BLaER1 treated with 17β-estradiol and CSF1 and Interleukin-3, amounts not matched to agents 10 nM and 100 nM (cell line): ENCODE results near the gene RPS6KA2.

ENCODE experiments used
- H3K27ac ChIP-seq, 11 experiments: shearing (Covaris generic); formaldehyde crosslinking; 2 replicates each; pipeline ENCODE4 v1.8.1; 2022
- H3K27me3 ChIP-seq, 11 experiments: shearing (Covaris generic); formaldehyde crosslinking; 2 replicates each; pipeline ENCODE4 v1.8.1; 2022
- H3K36me3 ChIP-seq, 11 experiments: shearing (Covaris generic); formaldehyde crosslinking; 2 replicates each; pipeline ENCODE4 v1.8.1; 2022
- H3K4me1 ChIP-seq, 10 experiments: shearing (Covaris generic); formaldehyde crosslinking; 2 replicates each; pipeline ENCODE4 v1.8.1; 2022
- H3K4me2 ChIP-seq, 11 experiments: shearing (Covaris generic); formaldehyde crosslinking; 2 replicates each; pipeline ENCODE4 v1.8.1; 2022
- H3K4me3 ChIP-seq, 10 experiments: shearing (Covaris generic); formaldehyde crosslinking; 2 replicates each; pipeline ENCODE4 v1.8.1; 2022
- H3K9ac ChIP-seq, 11 experiments: shearing (Covaris generic); formaldehyde crosslinking; 2 replicates each; pipeline ENCODE4 v1.8.1; 2022
- H3K9me3 ChIP-seq, 11 experiments: shearing (Covaris generic); formaldehyde crosslinking; replicated peaks in 1 of 11; 2 replicates each; pipeline ENCODE4 v1.8.1; 2022
- H4K20me1 ChIP-seq, 11 experiments: shearing (Covaris generic); formaldehyde crosslinking; 2 replicates each; pipeline ENCODE4 v1.8.1; 2022
- Cebpa-rat ChIP-seq, 11 experiments: shearing (Covaris generic); IDR thresholded peaks; 2 replicates each; pipeline ENCODE4 v1.8.1; 2022

The RPS6KA2 gene

GRCh38 chr6:166503167-166503744 is 123.8 kb downstream of the RPS6KA2 start:
- Histone ChIP-seq H3K4me3 (no peak overlapping the region), H3K4me1 (peaks cover 0 to 5% (median 0%) of the 10 kb centered on the region in 10 experiments; a peak in 1 of 20 replicates), H4K20me1 (no peaks in the 10 kb centered on the region), H3K4me2 (no peak overlapping the region), H3K27me3 (no peaks in the 10 kb centered on the region), H3K9ac (no peak overlapping the region), H3K36me3 (peaks cover 0 to 50% (median 0%) of the 10 kb centered on the region in 11 experiments; a peak in 7 of 22 replicates), H3K27ac (no peak overlapping the region), H3K9me3 (peaks cover 0 to 10% (median 6%) of the 10 kb centered on the region in 11 experiments; a peak in 9 of 22 replicates)
- TF ChIP-seq Cebpa-rat (IDR thresholded peaks at IDR 0.05): no peak

DNA sequence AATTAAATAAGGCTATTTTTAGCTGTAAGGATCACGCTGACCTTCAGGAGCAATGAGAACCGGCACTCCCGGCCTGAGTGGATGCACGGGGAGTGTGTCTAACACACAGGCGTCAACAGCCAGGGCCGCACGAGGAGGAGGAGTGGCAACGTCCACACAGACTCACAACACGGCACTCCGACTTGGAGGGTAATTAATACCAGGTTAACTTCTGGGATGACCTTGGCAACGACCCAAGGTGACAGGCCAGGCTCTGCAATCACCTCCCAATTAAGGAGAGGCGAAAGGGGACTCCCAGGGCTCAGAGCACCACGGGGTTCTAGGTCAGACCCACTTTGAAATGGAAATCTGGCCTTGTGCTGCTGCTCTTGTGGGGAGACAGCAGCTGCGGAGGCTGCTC is 124.6 kb downstream of the RPS6KA2 start:
- Histone ChIP-seq H3K36me3 (peaks cover 0 to 46% (median 0%) of the 10 kb centered on the region in 11 experiments; a peak in 7 of 22 replicates), H3K27ac (no peak overlapping the region), H3K4me3 (no peak overlapping the region), H3K9ac (no peak overlapping the region), H3K9me3 (peaks cover 0 to 13% (median 9%) of the 10 kb centered on the region in 11 experiments; a peak in 9 of 22 replicates), H4K20me1 (no peaks in the 10 kb centered on the region), H3K27me3 (no peaks in the 10 kb centered on the region), H3K4me1 (peaks cover 0 to 5% (median 0%) of the 10 kb centered on the region in 10 experiments; a peak in 1 of 20 replicates), H3K4me2 (no peak overlapping the region)
- no peak for TF ChIP-seq Cebpa-rat (IDR thresholded peaks at IDR 0.05)

- Histone ChIP-seq H3K27ac (no peak overlapping the region), H3K9ac (no peak overlapping the region), H4K20me1 (no peaks in the 10 kb centered on the region), H3K9me3 (peaks cover 0 to 13% (median 9%) of the 10 kb centered on the region in 11 experiments; a peak in 9 of 22 replicates), H3K36me3 (peaks cover 0 to 43% (median 0%) of the 10 kb centered on the region in 11 experiments; a peak in 7 of 22 replicates), H3K4me1 (peaks cover 0 to 5% (median 0%) of the 10 kb centered on the region in 10 experiments; a peak in 1 of 20 replicates), H3K4me2 (no peak overlapping the region), H3K27me3 (no peaks in the 10 kb centered on the region), H3K4me3 (no peak overlapping the region)
- TF ChIP-seq Cebpa-rat (IDR thresholded peaks at IDR 0.05): no peak
Measured at GRCh38 chr6:166501246-166501645, 125.8 kb downstream of the RPS6KA2 start.

- Histone ChIP-seq H3K36me3 (peaks cover 0 to 43% (median 0%) of the 10 kb centered on the region in 11 experiments; a peak in 7 of 22 replicates), H3K9ac (no peak overlapping the region), H3K27me3 (no peaks in the 10 kb centered on the region), H3K27ac (no peak overlapping the region), H4K20me1 (no peaks in the 10 kb centered on the region), H3K4me1 (peaks cover 0 to 5% (median 0%) of the 10 kb centered on the region in 10 experiments; a peak in 1 of 20 replicates), H3K4me3 (no peak overlapping the region), H3K4me2 (no peak overlapping the region), H3K9me3 (peaks cover 0 to 13% (median 9%) of the 10 kb centered on the region in 11 experiments; a peak in 9 of 22 replicates)
- TF ChIP-seq Cebpa-rat (IDR thresholded peaks at IDR 0.05): no peak
Measured at GRCh38 chr6:166500246-166500645, 126.8 kb downstream of the RPS6KA2 start.

DNA sequence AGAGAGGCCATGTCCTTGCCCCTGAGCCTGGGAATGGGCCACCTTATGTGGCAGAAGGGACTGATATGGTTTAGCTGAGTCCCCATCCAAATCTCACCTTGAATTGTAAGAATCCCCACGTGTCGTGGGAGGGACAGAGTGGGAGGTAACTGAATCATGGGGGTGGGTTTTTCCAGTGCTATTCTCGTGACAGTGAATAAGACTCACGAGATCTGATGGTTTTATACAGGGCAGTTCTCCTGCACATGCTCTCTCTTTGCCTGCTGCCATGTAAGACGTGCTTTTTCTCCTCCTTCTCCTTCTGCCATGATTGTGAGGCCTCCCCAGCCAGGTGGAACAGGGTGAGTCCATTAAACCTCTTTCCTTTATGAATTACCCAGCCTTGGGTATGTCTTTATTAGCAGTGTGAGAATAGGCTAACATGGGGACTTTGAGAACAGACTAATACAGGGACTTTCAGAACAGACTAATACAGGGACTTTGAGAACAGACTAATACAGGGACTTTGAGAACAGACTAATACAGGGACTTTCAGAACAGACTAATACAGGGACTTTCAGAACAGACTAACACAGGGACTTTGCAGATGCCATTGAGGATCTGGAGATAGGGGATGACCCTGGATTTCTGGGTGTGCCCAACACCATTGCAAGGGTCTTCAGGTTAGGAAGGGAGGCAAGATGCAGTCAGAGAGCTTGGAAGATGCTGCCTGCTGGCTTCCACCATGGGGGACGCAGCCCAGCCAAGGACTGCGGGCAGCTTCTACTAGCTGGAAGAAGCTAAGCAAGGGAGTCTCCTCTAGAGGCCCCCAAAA is 127.5 kb downstream of the RPS6KA2 start:
- no peak overlapping the region for H3K27ac ChIP-seq
- H3K9ac ChIP-seq: no peak overlapping the region
- H3K27me3 ChIP-seq: no peaks in the 10 kb centered on the region
- peaks cover 0 to 5% (median 0%) of the 10 kb centered on the region in 10 experiments; a peak in 2 of 20 replicates for H3K4me1 ChIP-seq
- H3K9me3 ChIP-seq: peaks cover 0 to 13% (median 9%) of the 10 kb centered on the region in 11 experiments; a peak in 9 of 22 replicates
- peaks cover 0 to 38% (median 0%) of the 10 kb centered on the region in 11 experiments; a peak in 7 of 22 replicates for H3K36me3 ChIP-seq
- no peak overlapping the region for H3K4me3 ChIP-seq
- H3K4me2 ChIP-seq: no peak overlapping the region
- no peak for TF ChIP-seq Cebpa-rat (IDR thresholded peaks at IDR 0.05)
- H4K20me1 ChIP-seq: no peaks in the 10 kb centered on the region

DNA sequence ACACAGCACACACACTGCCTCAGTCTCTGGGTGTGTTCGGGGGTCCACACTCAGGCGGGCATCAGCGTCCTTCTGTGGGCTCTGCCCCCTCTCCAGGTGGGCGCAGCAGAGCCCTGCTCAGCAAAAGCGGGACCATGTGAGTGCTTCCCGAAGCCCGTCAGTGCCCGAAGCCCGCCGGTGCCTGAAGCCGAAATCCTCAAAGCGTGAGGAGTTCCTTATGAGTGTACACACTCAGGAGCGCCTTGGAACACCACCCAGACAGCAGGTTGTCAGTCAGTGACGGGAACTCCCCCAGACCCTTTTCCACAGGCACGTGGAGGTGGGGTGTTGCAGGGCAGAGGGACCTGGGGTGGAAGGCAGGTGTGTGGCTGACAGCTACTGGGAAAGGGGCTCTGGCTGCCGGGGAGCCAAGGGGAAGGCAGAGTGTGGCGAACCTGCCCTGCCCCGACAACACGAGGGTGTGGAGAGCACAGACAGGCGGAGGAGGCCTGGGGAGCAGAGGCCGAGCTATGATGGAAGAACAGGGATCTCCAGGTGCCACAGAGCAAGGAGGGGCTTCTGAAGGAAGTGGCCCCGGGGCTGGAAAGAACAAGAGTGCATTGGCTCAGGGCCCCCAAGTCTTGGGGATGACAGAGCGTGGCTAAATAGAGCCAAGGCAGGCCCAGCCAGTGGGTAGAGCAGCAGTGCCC is 128.2 kb downstream of the RPS6KA2 start:
- no peak for TF ChIP-seq Cebpa-rat (IDR thresholded peaks at IDR 0.05)
- H3K9ac ChIP-seq: no peak overlapping the region

DNA sequence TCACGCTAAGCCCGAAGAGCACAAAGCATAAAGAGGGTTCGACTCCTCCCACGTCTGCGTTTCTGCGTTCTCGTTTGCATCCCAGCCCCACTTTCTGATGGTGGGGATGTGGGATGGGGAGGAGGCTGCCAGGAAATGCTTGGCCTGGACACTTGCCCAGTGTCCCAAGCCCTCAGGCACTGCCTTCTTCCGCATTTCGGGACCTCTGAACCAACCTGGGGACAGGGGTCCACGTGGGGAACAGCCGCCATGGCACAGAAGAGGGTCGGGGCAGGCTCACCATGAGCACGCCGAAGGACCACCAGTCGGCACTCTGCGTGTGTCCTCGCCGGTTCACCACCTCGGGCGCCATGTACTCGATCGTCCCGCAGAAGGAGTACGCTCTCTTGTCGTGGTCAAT is 128.8 kb downstream of the RPS6KA2 start:
- H3K9me3 ChIP-seq: peaks cover 0 to 13% (median 9%) of the 10 kb centered on the region in 11 experiments; a peak in 9 of 22 replicates
- peaks cover 0 to 11% (median 2%) of the 10 kb centered on the region in 10 experiments; a peak in 11 of 20 replicates for H3K4me1 ChIP-seq
- H3K4me3 ChIP-seq: no peak overlapping the region
- H3K4me2 ChIP-seq: no peak overlapping the region
- no peak for TF ChIP-seq Cebpa-rat (IDR thresholded peaks at IDR 0.05)
- no peaks in the 10 kb centered on the region for H3K27me3 ChIP-seq
- H4K20me1 ChIP-seq: no peaks in the 10 kb centered on the region
- H3K27ac ChIP-seq: no peak overlapping the region
- no peak overlapping the region for H3K9ac ChIP-seq
- peaks cover 0 to 24% (median 0%) of the 10 kb centered on the region in 11 experiments; a peak in 6 of 22 replicates for H3K36me3 ChIP-seq

More for the DNA sequence above, 128.2 kb downstream of the RPS6KA2 start:
- H3K36me3 ChIP-seq: peaks cover 0 to 30% (median 0%) of the 10 kb centered on the region in 11 experiments; a peak in 6 of 22 replicates
- no peaks in the 10 kb centered on the region for H4K20me1 ChIP-seq
- H3K4me1 ChIP-seq: peaks cover 0 to 5% (median 0%) of the 10 kb centered on the region in 10 experiments; a peak in 2 of 20 replicates
- no peaks in the 10 kb centered on the region for H3K27me3 ChIP-seq
- H3K27ac ChIP-seq: no peak overlapping the region
- H3K9me3 ChIP-seq: peaks cover 0 to 13% (median 9%) of the 10 kb centered on the region in 11 experiments; a peak in 9 of 22 replicates
- no peak overlapping the region for H3K4me3 ChIP-seq
- H3K4me2 ChIP-seq: no peak overlapping the region

DNA sequence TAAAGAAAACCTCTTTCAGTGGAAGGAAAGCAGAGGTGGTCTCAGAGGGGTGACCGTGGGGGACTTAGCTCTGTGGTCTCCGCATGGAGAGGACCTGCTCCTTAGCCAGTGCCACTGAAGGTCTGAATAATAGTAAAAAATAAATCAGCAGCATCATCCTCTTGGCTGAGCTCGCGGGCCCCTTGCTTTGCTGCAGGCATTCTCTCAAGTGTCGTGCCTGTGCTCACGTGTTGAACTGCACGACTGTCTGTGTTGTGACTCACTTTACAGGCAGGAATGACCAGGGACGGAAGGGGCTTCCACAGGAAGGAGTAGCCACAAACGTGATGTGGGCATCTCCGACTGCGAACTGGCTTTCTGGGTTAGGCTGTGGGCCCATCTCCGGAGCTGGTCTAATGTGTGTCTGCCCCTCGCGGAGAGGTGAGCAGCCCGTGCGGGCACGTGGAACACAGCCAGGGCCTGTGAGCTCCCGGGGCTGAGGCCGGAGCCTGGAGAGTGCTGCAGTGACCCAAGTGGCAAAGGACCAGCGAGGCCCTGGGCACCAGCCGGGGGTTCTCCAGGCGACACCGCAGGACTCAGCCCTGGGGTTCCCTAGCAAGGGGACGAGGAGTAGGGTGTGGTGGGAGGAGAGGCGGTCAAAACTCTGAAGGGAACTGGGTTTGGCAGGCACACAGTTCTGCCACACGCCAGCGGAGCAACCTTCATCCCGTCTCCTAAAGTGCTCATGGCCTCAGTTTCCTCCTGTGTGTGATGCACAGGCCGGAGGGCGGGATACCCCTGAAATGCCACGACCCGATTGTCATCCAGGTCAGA is 129.8 kb downstream of the RPS6KA2 start:
- Histone ChIP-seq H3K27me3 (no peaks in the 10 kb centered on the region), H3K27ac (no peak overlapping the region), H3K4me1 (peaks cover 0 to 21% (median 11%) of the 10 kb centered on the region in 10 experiments; a peak in 14 of 20 replicates), H3K36me3 (peaks cover 0 to 23% (median 0%) of the 10 kb centered on the region in 11 experiments; a peak in 6 of 22 replicates), H3K9ac (no peak overlapping the region), H3K4me2 (no peak overlapping the region), H3K4me3 (no peak overlapping the region), H3K9me3 (peaks cover 0 to 13% (median 9%) of the 10 kb centered on the region in 11 experiments; a peak in 9 of 22 replicates), H4K20me1 (no peaks in the 10 kb centered on the region)
- TF ChIP-seq Cebpa-rat (IDR thresholded peaks at IDR 0.05): no peak
